Trophoblast cell (in vitro differentiated cells and primary cell): ENCODE measurements around the gene FBXO2.
A peak's percentile ranks its signal among the peaks of the same experiment; 100 is the strongest.

Experiments used
- DNase-seq, 2 donors: peaks; one replicate each; pipeline ENCODE4 v3.0.0-alpha.2; 2016
- H2AFZ ChIP-seq: 2 replicates; pipeline ENCODE4 v1.6.1; 2013; ENCODE audit warnings: low read length, moderate library complexity, mild to moderate bottlenecking; ENCODE audit not compliant: insufficient read depth, poor library complexity
- H2AK5ac ChIP-seq: 2 replicates; pipeline ENCODE4 v1.6.1; 2013; ENCODE audit warnings: mild to moderate bottlenecking, low read length
- H2BK120ac ChIP-seq: 2 replicates; pipeline ENCODE4 v1.6.1; 2013; ENCODE audit warnings: low read length, mild to moderate bottlenecking, moderate library complexity; ENCODE audit not compliant: insufficient read depth, poor library complexity
- H2BK12ac ChIP-seq: 2 replicates; pipeline ENCODE4 v1.6.1; 2013; ENCODE audit warnings: mild to moderate bottlenecking, low read length, moderate library complexity
- H2BK5ac ChIP-seq: 2 replicates; pipeline ENCODE4 v1.6.1; 2013; ENCODE audit warnings: low read length, low read depth, moderate library complexity, mild to moderate bottlenecking; ENCODE audit not compliant: poor library complexity
- H3K14ac ChIP-seq: 2 replicates; pipeline ENCODE4 v1.6.1; 2013; ENCODE audit warnings: mild to moderate bottlenecking, low read length
- H3K18ac ChIP-seq: 2 replicates; pipeline ENCODE4 v1.6.1; 2013; ENCODE audit warnings: mild to moderate bottlenecking, low read length
- H3K23ac ChIP-seq: 2 replicates; pipeline ENCODE4 v1.6.1; 2013; ENCODE audit warnings: low read length
- H3K27ac ChIP-seq: 2 replicates; pipeline ENCODE4 v1.5.1; 2013; ENCODE audit warnings: low read depth, mild to moderate bottlenecking, inconsistent platforms, low read length, moderate library complexity
- H3K27me3 ChIP-seq: 2 replicates; pipeline ENCODE4 v1.6.1; 2013; ENCODE audit warnings: inconsistent platforms, mild to moderate bottlenecking, low read length, moderate library complexity; ENCODE audit not compliant: insufficient read depth
- H3K36me3 ChIP-seq, 2 experiments: 1 replicate in 1 of 2; 2 replicates in 1 of 2; pipeline ENCODE4 v1.6.1; 2013; ENCODE audit warnings: low read length in 2 of 2, mild to moderate bottlenecking in 2 of 2, moderate library complexity in 1 of 2; ENCODE audit not compliant: insufficient read depth in 2 of 2, control insufficient read depth in 1 of 2
- H3K4ac ChIP-seq: 2 replicates; pipeline ENCODE4 v1.6.1; 2013; ENCODE audit warnings: low read depth, mild to moderate bottlenecking, low read length, moderate library complexity
- H3K4me1 ChIP-seq, 2 experiments: 1 replicate in 1 of 2; 2 replicates in 1 of 2; pipeline ENCODE4 v1.6.1; 2013; ENCODE audit warnings: low read length in 2 of 2, mild to moderate bottlenecking in 2 of 2, moderate library complexity in 1 of 2; ENCODE audit not compliant: insufficient read depth in 2 of 2, control insufficient read depth in 1 of 2
- H3K4me2 ChIP-seq: 2 replicates; pipeline ENCODE4 v1.6.1; 2013; ENCODE audit warnings: inconsistent platforms, mild to moderate bottlenecking, low read length, moderate library complexity
- H3K4me3 ChIP-seq: 2 replicates; pipeline ENCODE4 v1.5.1; 2013; ENCODE audit warnings: mild to moderate bottlenecking, low read depth, low read length, inconsistent platforms
- H3K79me1 ChIP-seq: one replicate; pipeline ENCODE4 v1.6.1; 2013; ENCODE audit warnings: low read length
- H3K79me2 ChIP-seq: 2 replicates; pipeline ENCODE4 v1.6.1; 2013; ENCODE audit warnings: low read length, mild to moderate bottlenecking; ENCODE audit not compliant: control insufficient read depth, insufficient read depth, poor library complexity
- H3K9ac ChIP-seq: 2 replicates; pipeline ENCODE4 v1.6.1; 2013; ENCODE audit warnings: mild to moderate bottlenecking, low read length
- H3K9me3 ChIP-seq: 2 replicates; pipeline ENCODE4 v1.6.1; 2013; ENCODE audit warnings: low read depth, mild to moderate bottlenecking, control low read depth, inconsistent platforms, low read length; ENCODE audit not compliant: insufficient read depth
- H4K12ac ChIP-seq: 2 replicates; pipeline ENCODE4 v1.6.1; 2013; ENCODE audit warnings: low read depth, mild to moderate bottlenecking, low read length, moderate library complexity
- H4K8ac ChIP-seq: 2 replicates; pipeline ENCODE4 v1.6.1; 2013; ENCODE audit warnings: low read depth, mild to moderate bottlenecking, low read length, moderate library complexity
- H4K91ac ChIP-seq: one replicate; pipeline ENCODE4 v1.6.1; 2013; ENCODE audit warnings: low read depth, mild to moderate bottlenecking, low read length, moderate library complexity
- WGBS: extraction: QIAGEN DNeasy Blood & Tissue Kit; methylation state at CpG from one replicate; pipeline ENCODE4 v1.1.7; 2013; ENCODE audit warnings: missing lambda C conversion rate; ENCODE audit not compliant: insufficient read length, insufficient coverage; ENCODE audit errors: extremely low coverage; 5-methylcytosine and 5-hydroxymethylcytosine counted together

The FBXO2 gene

DNA sequence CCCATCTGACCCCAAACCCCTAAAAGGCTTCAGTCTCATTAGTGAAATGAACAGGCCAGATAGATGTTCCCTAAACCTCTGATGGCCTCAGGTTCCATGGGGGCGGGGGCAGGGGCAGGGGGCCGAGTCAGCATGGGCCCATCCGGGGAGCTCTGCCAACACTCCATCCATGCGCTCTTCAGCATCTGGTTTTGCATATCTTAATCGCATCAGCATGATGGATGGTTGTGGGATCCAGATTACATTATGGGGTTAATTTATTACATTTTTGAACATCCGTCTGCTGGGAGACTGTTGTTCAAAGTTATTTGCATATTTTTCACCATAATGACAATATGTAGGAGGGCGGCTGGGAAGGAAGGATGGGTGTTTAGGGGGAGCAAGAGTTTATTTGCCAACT, 29.8 kb upstream of the FBXO2 start:
- H4K8ac ChIP-seq = no peak overlapping the region
- no peak overlapping the region for H2AK5ac ChIP-seq
- peaks cover 9% of the 10 kb centered on the region for H3K79me1 ChIP-seq
- H3K36me3 ChIP-seq = no peaks in the 10 kb centered on the region
- no CpG with 5 or more reads among the region's 7 CpGs for WGBS
- H3K4me2 ChIP-seq = no peak overlapping the region
- peaks cover 9 to 16% of the 10 kb centered on the region in 2 experiments for H3K4me1 ChIP-seq
- H3K4me3 ChIP-seq = no peak overlapping the region
- no peak for DNase-seq
- no peak overlapping the region for H4K12ac ChIP-seq
- no peak overlapping the region for H3K9ac ChIP-seq
- H3K27me3 ChIP-seq = no peaks in the 10 kb centered on the region
- no peak overlapping the region for H2BK120ac ChIP-seq
- H3K18ac ChIP-seq = no peak overlapping the region
- H2BK5ac ChIP-seq = no peak overlapping the region
- H2AFZ ChIP-seq = no peak overlapping the region
- H3K9me3 ChIP-seq = peaks cover 1% of the 10 kb centered on the region
- H3K79me2 ChIP-seq = peaks cover 2% of the 10 kb centered on the region
- no peak overlapping the region for H3K27ac ChIP-seq
- H4K91ac ChIP-seq = no peak overlapping the region
- no peak overlapping the region for H3K14ac ChIP-seq
- H2BK12ac ChIP-seq = no peak overlapping the region
- no peak overlapping the region for H3K4ac ChIP-seq
- no peak overlapping the region for H3K23ac ChIP-seq

DNA sequence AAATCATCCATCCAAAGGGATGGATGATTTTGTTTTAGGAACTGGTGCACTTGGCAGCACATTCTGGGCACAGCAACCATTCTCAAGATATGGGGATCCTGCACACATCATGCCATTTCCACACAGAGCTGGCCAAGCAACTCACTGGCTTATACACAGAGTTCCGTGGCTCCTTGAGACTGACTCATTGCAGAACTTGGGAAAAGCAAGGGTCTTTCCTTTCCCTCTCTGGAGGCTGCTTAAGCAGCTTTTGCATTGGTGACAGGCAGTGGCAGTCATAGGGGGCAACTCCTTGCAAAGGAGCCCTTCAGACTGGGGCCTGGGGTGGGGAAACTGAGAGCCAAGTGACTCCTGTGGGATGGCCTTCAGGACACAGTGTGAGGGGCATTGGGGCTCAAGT, 28.6 kb upstream of the FBXO2 start:
- Histone ChIP-seq H3K27ac (no peak overlapping the region), H2AFZ (no peak overlapping the region), H3K4ac (no peak overlapping the region), H3K9ac (no peak overlapping the region), H4K8ac (no peak overlapping the region), H3K4me3 (no peak overlapping the region), H3K79me2 (peaks cover 2% of the 10 kb centered on the region), H3K4me2 (peak overlapping the region; percentile 33), H3K27me3 (no peaks in the 10 kb centered on the region), H3K23ac (no peak overlapping the region), H4K91ac (no peak overlapping the region), H2BK120ac (no peak overlapping the region), H3K4me1 (peaks cover 9 to 16% of the 10 kb centered on the region in 2 experiments), H2AK5ac (no peak overlapping the region), H3K36me3 (no peaks in the 10 kb centered on the region), H3K18ac (no peak overlapping the region), H3K14ac (no peak overlapping the region), H3K79me1 (peaks cover 9% of the 10 kb centered on the region), H2BK12ac (no peak overlapping the region), H4K12ac (no peak overlapping the region), H3K9me3 (peaks cover 1% of the 10 kb centered on the region), H2BK5ac (no peak overlapping the region)
- no peak for DNase-seq
- WGBS = no CpG with 5 or more reads among the region's 1 CpG

DNA sequence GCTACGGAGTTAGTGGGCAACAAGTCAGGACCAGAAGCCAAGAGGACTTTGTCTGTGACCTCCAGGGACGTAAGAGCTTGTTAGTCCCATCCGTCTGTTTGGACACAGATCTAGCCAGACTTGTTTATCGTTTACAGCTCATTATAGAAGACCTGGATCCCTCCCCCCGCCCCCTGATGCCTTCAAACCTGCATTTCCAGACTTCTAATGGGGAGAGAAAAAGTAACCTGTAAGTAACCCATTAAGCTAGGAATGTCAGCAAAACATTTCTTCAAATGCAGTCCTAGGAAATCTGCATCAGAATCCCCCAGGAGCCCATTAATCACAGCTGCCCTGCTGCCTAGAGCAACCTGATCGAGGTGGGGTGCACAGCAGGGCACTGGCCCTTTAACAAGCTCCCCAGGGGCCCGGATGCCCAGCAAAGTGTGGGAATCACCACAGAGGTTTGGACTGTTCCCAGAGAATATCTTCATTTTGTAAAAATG, 28.1 kb upstream of the FBXO2 start:
- H3K4me1 ChIP-seq = peaks cover 9 to 16% of the 10 kb centered on the region in 2 experiments
- no peak overlapping the region for H2BK12ac ChIP-seq
- H3K36me3 ChIP-seq = peaks cover 0 to 3% of the 10 kb centered on the region in 2 experiments
- no peak overlapping the region for H3K18ac ChIP-seq
- H2AK5ac ChIP-seq = no peak overlapping the region
- no peak overlapping the region for H4K91ac ChIP-seq
- H3K79me2 ChIP-seq = peaks cover 2% of the 10 kb centered on the region
- no peak overlapping the region for H2BK120ac ChIP-seq
- H3K9ac ChIP-seq = no peak overlapping the region
- H3K4ac ChIP-seq = no peak overlapping the region
- no peaks in the 10 kb centered on the region for H3K27me3 ChIP-seq
- peak overlapping the region; percentile 33 for H3K4me2 ChIP-seq
- peaks cover 9% of the 10 kb centered on the region for H3K79me1 ChIP-seq
- H3K9me3 ChIP-seq = peaks cover 1% of the 10 kb centered on the region
- H3K27ac ChIP-seq = no peak overlapping the region
- no CpG with 5 or more reads among the region's 7 CpGs for WGBS
- no peak overlapping the region for H4K8ac ChIP-seq
- no peak overlapping the region for H2BK5ac ChIP-seq
- DNase-seq = no peak
- no peak overlapping the region for H4K12ac ChIP-seq
- no peak overlapping the region for H3K4me3 ChIP-seq
- no peak overlapping the region for H3K23ac ChIP-seq
- H3K14ac ChIP-seq = no peak overlapping the region
- H2AFZ ChIP-seq = no peak overlapping the region

DNA sequence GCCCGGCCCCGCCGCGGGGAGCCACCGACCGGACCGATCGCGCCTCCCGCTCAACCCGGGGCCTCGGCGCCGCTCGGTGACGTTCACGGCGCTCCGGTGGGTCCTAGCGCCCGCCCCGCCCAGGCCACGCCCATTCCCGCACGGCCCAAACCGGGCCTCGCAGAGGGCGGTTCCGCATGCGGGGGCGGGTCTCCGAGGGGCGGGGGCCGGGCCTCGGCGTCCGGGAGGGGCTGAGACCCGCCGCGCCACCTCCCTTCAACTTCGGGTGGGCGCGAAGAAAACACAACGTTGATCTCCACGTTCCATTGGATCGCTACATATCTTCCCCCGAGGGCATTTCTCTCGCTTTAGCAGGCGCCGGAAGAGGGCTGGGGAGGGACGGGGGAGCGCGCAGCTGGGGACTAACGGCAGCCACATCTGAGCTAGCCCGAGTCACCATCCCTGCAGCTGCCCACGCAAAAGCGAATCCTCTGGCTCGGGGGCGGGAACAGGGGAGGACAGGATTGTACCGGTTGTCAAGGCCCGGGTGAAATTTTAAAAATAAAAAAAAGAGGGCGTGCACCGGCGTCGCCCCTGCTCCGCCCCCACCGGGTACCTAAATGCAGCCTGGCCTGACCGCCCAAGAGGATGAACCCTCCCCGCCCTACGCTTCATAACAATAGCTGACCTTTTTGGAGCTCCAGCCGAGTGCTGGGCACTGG, 27.0 kb upstream of the FBXO2 start, which contains the start of gene MAD2L2:
MAD2L2 (minus strand) TSS at position 78 of the 701 bp plus-strand sequence. CDS start 547 bp downstream, outside the sequence.
- peak; percentile 69 to 83 for DNase-seq
- H3K4ac ChIP-seq = peak within 1 kb of the TSS; percentile 29
- WGBS = no CpG with 5 or more reads among the region's 71 CpGs

More for the DNA sequence above, 27.0 kb upstream of the FBXO2 start, which contains the start of gene MAD2L2:
- H3K4me2 ChIP-seq = peak within 1 kb of the TSS; percentile 100
- H2BK5ac ChIP-seq = peak within 1 kb of the TSS; percentile 38
- peak within 1 kb of the TSS; percentile 11 for H4K12ac ChIP-seq
- H4K8ac ChIP-seq = peak within 1 kb of the TSS; percentile 41
- peak within 1 kb of the TSS; percentile 74 for H3K9ac ChIP-seq
- peak within 1 kb of the TSS; percentile 95 for H3K23ac ChIP-seq
- H3K27me3 ChIP-seq = no peaks in the 10 kb centered on the region
- H3K27ac ChIP-seq = peak within 1 kb of the TSS; percentile 18
- H3K4me3 ChIP-seq = peak within 1 kb of the TSS; percentile 91
- H3K14ac ChIP-seq = peak within 1 kb of the TSS; percentile 52
- H3K79me1 ChIP-seq = peaks cover 9% of the 10 kb centered on the region
- H2AK5ac ChIP-seq = no peak within 1 kb of the TSS
- H2AFZ ChIP-seq = peak within 1 kb of the TSS; percentile 66
- H3K18ac ChIP-seq = peak within 1 kb of the TSS; percentile 22
- H3K9me3 ChIP-seq = peaks cover 1% of the 10 kb centered on the region
- H2BK120ac ChIP-seq = no peak within 1 kb of the TSS
- peaks cover 2% of the 10 kb centered on the region for H3K79me2 ChIP-seq
- peak within 1 kb of the TSS; percentile 62 for H4K91ac ChIP-seq
- peaks cover 15 to 23% of the 10 kb centered on the region in 2 experiments for H3K4me1 ChIP-seq
- H2BK12ac ChIP-seq = no peak within 1 kb of the TSS
- H3K36me3 ChIP-seq = peaks cover 8 to 13% of the 10 kb centered on the region in 2 experiments
